HL-60 (cell line): ENCODE measurements around the gene DIRAS2.

Experiments
- GABPA ChIP-seq: IDR thresholded peaks from 2 replicates; pipeline ENCODE4 v1.6.1; 2012; ENCODE audit warnings: low read depth
- POLR2AphosphoS5 ChIP-seq: IDR thresholded peaks from 2 replicates; pipeline ENCODE4 v1.6.1; 2012; ENCODE audit warnings: low read depth
- TF ChIP-seq, protein P1 (sequence below): IDR thresholded peaks from one replicate; pipeline ENCODE4 v1.5.1; 2011; ENCODE audit warnings: low read length, control low read depth, inconsistent platforms; ENCODE audit not compliant: insufficient read depth
- TF ChIP-seq, protein P2 (sequence below): IDR thresholded peaks from 2 replicates; pipeline ENCODE4 v1.6.1; 2012; ENCODE audit warnings: low read depth; ENCODE audit not compliant: insufficient replicate concordance

DNA sequence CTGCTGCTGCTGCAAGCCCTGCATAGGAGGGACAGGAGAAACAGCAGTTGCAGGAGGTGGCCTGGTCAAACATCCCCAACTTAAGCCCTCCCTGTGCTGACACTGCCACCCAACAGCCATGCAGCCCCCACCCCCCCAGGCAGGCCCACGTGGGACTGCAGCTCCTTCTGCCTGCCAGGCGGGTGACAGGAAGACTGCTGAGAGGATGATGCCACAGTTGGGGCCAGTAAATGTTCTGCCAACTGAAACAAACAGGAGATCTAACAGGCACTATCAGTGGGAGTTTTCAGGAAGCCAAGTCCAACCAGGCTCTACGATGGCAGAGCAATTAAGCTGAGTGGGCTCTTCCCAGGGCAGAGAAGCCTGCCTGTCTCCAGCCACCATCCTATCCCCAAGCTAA lies 31.1 kb downstream of the DIRAS2 start:
- no peak for TF ChIP-seq POLR2AphosphoS5
- TF ChIP-seq, protein P1, sequence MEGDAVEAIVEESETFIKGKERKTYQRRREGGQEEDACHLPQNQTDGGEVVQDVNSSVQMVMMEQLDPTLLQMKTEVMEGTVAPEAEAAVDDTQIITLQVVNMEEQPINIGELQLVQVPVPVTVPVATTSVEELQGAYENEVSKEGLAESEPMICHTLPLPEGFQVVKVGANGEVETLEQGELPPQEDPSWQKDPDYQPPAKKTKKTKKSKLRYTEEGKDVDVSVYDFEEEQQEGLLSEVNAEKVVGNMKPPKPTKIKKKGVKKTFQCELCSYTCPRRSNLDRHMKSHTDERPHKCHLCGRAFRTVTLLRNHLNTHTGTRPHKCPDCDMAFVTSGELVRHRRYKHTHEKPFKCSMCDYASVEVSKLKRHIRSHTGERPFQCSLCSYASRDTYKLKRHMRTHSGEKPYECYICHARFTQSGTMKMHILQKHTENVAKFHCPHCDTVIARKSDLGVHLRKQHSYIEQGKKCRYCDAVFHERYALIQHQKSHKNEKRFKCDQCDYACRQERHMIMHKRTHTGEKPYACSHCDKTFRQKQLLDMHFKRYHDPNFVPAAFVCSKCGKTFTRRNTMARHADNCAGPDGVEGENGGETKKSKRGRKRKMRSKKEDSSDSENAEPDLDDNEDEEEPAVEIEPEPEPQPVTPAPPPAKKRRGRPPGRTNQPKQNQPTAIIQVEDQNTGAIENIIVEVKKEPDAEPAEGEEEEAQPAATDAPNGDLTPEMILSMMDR = no peak
- TF ChIP-seq, protein P2, sequence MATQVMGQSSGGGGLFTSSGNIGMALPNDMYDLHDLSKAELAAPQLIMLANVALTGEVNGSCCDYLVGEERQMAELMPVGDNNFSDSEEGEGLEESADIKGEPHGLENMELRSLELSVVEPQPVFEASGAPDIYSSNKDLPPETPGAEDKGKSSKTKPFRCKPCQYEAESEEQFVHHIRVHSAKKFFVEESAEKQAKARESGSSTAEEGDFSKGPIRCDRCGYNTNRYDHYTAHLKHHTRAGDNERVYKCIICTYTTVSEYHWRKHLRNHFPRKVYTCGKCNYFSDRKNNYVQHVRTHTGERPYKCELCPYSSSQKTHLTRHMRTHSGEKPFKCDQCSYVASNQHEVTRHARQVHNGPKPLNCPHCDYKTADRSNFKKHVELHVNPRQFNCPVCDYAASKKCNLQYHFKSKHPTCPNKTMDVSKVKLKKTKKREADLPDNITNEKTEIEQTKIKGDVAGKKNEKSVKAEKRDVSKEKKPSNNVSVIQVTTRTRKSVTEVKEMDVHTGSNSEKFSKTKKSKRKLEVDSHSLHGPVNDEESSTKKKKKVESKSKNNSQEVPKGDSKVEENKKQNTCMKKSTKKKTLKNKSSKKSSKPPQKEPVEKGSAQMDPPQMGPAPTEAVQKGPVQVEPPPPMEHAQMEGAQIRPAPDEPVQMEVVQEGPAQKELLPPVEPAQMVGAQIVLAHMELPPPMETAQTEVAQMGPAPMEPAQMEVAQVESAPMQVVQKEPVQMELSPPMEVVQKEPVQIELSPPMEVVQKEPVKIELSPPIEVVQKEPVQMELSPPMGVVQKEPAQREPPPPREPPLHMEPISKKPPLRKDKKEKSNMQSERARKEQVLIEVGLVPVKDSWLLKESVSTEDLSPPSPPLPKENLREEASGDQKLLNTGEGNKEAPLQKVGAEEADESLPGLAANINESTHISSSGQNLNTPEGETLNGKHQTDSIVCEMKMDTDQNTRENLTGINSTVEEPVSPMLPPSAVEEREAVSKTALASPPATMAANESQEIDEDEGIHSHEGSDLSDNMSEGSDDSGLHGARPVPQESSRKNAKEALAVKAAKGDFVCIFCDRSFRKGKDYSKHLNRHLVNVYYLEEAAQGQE = no peak
- no peak for TF ChIP-seq GABPA
